Measurements from ENCODE around the gene DGAT2L6. TPM values are rescaled to one million over a fixed set of nuclear protein-coding genes. Genes with fewer than 3 reads are reported as not detected.

The DGAT2L6 gene
- total and polyA plus RNA-seq, 4 donors = not detected

DNA sequence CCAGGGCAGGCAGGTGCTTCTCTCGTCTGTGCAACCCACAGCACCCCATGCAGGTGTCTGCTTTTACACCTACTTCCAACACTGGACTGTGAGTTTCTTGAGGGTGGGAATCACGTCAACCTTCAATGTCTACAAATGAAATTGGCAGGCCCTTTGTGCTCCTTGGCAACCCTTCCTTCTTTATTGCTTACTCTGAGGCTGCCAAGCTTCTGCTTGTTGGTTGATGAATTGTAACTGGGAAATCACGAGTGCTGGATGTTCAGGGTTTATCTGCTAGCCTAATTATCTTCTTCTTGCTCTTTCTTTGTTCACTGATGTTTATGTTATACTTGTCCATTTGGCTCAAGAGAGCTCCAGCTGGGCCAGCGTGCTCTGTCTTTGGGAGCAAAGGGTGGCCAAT lies 2.5 kb upstream of the DGAT2L6 start:
- TF ChIP-seq GABPA (IDR thresholded peaks at IDR 0.05 in 1 of 2, conservative IDR thresholded peaks at IDR 0.05 in 1 of 2) = no peak
- TF ChIP-seq RAD21 (IDR thresholded peaks at IDR 0.05) = no peak
- TF ChIP-seq TAF1 (conservative IDR thresholded peaks at IDR 0.05) = no peak
- TF ChIP-seq, protein P1, sequence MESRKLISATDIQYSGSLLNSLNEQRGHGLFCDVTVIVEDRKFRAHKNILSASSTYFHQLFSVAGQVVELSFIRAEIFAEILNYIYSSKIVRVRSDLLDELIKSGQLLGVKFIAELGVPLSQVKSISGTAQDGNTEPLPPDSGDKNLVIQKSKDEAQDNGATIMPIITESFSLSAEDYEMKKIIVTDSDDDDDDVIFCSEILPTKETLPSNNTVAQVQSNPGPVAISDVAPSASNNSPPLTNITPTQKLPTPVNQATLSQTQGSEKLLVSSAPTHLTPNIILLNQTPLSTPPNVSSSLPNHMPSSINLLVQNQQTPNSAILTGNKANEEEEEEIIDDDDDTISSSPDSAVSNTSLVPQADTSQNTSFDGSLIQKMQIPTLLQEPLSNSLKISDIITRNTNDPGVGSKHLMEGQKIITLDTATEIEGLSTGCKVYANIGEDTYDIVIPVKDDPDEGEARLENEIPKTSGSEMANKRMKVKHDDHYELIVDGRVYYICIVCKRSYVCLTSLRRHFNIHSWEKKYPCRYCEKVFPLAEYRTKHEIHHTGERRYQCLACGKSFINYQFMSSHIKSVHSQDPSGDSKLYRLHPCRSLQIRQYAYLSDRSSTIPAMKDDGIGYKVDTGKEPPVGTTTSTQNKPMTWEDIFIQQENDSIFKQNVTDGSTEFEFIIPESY (IDR thresholded peaks at IDR 0.05) = no peak
- no peak for TF ChIP-seq FOXA2 (IDR thresholded peaks at IDR 0.05)
- TF ChIP-seq, protein P2, sequence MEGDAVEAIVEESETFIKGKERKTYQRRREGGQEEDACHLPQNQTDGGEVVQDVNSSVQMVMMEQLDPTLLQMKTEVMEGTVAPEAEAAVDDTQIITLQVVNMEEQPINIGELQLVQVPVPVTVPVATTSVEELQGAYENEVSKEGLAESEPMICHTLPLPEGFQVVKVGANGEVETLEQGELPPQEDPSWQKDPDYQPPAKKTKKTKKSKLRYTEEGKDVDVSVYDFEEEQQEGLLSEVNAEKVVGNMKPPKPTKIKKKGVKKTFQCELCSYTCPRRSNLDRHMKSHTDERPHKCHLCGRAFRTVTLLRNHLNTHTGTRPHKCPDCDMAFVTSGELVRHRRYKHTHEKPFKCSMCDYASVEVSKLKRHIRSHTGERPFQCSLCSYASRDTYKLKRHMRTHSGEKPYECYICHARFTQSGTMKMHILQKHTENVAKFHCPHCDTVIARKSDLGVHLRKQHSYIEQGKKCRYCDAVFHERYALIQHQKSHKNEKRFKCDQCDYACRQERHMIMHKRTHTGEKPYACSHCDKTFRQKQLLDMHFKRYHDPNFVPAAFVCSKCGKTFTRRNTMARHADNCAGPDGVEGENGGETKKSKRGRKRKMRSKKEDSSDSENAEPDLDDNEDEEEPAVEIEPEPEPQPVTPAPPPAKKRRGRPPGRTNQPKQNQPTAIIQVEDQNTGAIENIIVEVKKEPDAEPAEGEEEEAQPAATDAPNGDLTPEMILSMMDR (IDR thresholded peaks at IDR 0.05; ENCODE audit: low read depth, low read length, missing input control) = no peak
- TF ChIP-seq HNF4A (conservative IDR thresholded peaks at IDR 0.05) = no peak
- TF ChIP-seq, protein P3, sequence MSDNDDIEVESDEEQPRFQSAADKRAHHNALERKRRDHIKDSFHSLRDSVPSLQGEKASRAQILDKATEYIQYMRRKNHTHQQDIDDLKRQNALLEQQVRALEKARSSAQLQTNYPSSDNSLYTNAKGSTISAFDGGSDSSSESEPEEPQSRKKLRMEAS (IDR thresholded peaks at IDR 0.05) = no peak
- TF ChIP-seq JUND (IDR thresholded peaks at IDR 0.05) = no peak
- no peak for TF ChIP-seq SP1 (IDR thresholded peaks at IDR 0.05)
- TF ChIP-seq FOXA1 (IDR thresholded peaks at IDR 0.05) = no peak
- TF ChIP-seq RXRA (IDR thresholded peaks at IDR 0.05) = no peak
- TF ChIP-seq EGR1 (IDR thresholded peaks at IDR 0.05; ENCODE audit: low read depth in 2 of 2) = no peak
- TF ChIP-seq, protein P4, sequence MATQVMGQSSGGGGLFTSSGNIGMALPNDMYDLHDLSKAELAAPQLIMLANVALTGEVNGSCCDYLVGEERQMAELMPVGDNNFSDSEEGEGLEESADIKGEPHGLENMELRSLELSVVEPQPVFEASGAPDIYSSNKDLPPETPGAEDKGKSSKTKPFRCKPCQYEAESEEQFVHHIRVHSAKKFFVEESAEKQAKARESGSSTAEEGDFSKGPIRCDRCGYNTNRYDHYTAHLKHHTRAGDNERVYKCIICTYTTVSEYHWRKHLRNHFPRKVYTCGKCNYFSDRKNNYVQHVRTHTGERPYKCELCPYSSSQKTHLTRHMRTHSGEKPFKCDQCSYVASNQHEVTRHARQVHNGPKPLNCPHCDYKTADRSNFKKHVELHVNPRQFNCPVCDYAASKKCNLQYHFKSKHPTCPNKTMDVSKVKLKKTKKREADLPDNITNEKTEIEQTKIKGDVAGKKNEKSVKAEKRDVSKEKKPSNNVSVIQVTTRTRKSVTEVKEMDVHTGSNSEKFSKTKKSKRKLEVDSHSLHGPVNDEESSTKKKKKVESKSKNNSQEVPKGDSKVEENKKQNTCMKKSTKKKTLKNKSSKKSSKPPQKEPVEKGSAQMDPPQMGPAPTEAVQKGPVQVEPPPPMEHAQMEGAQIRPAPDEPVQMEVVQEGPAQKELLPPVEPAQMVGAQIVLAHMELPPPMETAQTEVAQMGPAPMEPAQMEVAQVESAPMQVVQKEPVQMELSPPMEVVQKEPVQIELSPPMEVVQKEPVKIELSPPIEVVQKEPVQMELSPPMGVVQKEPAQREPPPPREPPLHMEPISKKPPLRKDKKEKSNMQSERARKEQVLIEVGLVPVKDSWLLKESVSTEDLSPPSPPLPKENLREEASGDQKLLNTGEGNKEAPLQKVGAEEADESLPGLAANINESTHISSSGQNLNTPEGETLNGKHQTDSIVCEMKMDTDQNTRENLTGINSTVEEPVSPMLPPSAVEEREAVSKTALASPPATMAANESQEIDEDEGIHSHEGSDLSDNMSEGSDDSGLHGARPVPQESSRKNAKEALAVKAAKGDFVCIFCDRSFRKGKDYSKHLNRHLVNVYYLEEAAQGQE (IDR thresholded peaks at IDR 0.05) = no peak
- TF ChIP-seq, protein P5, sequence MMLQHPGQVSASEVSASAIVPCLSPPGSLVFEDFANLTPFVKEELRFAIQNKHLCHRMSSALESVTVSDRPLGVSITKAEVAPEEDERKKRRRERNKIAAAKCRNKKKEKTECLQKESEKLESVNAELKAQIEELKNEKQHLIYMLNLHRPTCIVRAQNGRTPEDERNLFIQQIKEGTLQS (IDR thresholded peaks at IDR 0.05) = no peak
- TF ChIP-seq HNF4G (IDR thresholded peaks at IDR 0.05) = no peak
- TF ChIP-seq NR2F2 (IDR thresholded peaks at IDR 0.05) = no peak
- TF ChIP-seq YY1 (IDR thresholded peaks at IDR 0.05) = no peak
- Histone ChIP-seq H3K27ac (ENCODE audit: low read depth in 1 of 2, low read length in 2 of 2) (no peak overlapping the region), H3K4me1 (ENCODE audit: control insufficient read depth in 4 of 4, insufficient read depth in 4 of 4, low read length in 3 of 4) (no peaks in the 10 kb centered on the region), H3K4me3 (ENCODE audit: low read depth in 1 of 3, low read length in 3 of 3) (no peak overlapping the region), H3K27me3 (ENCODE audit: control insufficient read depth in 4 of 4, insufficient read depth in 4 of 4, low read length in 3 of 4) (no peaks in the 10 kb centered on the region), H3K9ac (ENCODE audit: low read depth in 1 of 2, low read length in 2 of 2) (no peak overlapping the region), H3K9me3 (ENCODE audit: control insufficient read depth in 4 of 4, low read length in 3 of 4) (no peaks in the 10 kb centered on the region), H3K36me3 (ENCODE audit: control insufficient read depth in 4 of 4, insufficient read depth in 3 of 4, low read depth in 1 of 4, low read length in 3 of 4) (no peaks in the 10 kb centered on the region)
- DNase-seq (ENCODE audit: low spot score) = no peak
- 79% methylated on average over 4 of the region's 4 CpGs for WGBS

Measured in liver (tissue), 9 donors.